GM12875 (cell line): ENCODE data around the gene WNT2.

Experiments used
- H3K4me3 ChIP-seq: one replicate; pipeline ENCODE4 v1.5.1; 2011; ENCODE audit warnings: low read depth, low read length, control low read depth
- TF ChIP-seq, protein P1 (sequence below): IDR thresholded peaks from 2 replicates; pipeline ENCODE4 v1.5.1; 2011; ENCODE audit warnings: low read depth, mild to moderate bottlenecking, control low read depth, inconsistent platforms, low read length, moderate library complexity, borderline replicate concordance; ENCODE audit not compliant: insufficient read depth

Gene WNT2

DNA sequence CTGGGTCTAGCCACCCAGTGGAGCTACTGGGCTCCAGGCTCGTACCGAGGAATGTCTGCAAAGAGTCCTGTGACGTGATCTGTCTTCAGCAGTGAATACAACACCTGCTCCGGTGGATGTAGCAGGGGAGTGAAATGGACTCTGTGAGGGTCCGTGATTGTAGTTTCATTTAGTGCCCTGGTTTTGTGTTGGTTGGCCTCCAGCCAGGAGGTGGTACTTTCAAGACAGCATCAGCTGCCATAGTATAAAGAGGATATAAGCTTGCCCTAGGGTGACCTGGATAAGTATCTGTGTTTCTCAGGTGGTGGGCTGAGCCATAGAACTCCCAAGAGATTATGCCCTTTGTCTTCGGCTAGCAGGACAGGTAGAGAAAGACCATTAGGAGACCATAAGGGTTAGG is 24.6 kb upstream of the WNT2 start:
- H3K4me3 ChIP-seq = no peak overlapping the region
- TF ChIP-seq, protein P1, sequence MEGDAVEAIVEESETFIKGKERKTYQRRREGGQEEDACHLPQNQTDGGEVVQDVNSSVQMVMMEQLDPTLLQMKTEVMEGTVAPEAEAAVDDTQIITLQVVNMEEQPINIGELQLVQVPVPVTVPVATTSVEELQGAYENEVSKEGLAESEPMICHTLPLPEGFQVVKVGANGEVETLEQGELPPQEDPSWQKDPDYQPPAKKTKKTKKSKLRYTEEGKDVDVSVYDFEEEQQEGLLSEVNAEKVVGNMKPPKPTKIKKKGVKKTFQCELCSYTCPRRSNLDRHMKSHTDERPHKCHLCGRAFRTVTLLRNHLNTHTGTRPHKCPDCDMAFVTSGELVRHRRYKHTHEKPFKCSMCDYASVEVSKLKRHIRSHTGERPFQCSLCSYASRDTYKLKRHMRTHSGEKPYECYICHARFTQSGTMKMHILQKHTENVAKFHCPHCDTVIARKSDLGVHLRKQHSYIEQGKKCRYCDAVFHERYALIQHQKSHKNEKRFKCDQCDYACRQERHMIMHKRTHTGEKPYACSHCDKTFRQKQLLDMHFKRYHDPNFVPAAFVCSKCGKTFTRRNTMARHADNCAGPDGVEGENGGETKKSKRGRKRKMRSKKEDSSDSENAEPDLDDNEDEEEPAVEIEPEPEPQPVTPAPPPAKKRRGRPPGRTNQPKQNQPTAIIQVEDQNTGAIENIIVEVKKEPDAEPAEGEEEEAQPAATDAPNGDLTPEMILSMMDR = no peak

DNA sequence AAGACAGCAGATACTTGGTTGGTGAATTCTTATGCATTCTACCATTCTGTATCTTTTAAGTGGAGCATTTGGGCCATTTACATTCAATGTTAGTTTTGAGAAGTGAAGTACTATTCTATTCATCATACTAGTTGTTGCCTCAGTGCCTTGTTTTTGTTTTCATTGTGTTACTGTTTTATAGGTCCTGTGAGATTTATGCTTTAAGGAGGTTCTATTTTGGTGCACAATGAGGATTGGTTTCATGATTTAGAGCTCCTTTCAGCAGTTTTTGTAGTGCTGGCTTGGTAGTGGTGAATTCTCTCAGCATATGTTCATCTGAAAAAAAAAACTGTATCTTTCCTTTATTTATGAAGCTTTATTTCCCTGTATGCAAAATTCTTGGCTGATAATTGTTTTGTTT is 23.3 kb upstream of the WNT2 start:
- TF ChIP-seq, protein P1 = no peak
- no peak overlapping the region for H3K4me3 ChIP-seq

DNA sequence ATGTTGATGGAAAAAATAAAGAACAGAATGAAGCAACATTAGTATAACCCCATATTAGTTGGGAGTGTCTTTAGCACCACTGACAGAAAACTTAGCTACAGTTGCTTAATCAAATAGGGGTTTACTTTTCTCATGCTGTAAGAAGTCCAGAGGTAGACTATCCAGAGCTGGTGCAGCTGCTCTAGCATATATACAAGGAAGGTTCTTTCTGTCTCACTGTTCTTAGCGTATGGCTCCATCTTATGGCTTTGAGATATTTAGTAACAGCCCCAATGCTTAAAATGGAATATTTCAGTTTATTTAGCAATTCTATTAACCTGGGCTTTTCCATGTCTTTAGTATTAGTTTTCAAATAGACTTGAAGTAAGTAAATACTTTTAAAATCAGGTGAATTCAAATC is 15.2 kb upstream of the WNT2 start:
- no peak overlapping the region for H3K4me3 ChIP-seq
- TF ChIP-seq, protein P1 = no peak

DNA sequence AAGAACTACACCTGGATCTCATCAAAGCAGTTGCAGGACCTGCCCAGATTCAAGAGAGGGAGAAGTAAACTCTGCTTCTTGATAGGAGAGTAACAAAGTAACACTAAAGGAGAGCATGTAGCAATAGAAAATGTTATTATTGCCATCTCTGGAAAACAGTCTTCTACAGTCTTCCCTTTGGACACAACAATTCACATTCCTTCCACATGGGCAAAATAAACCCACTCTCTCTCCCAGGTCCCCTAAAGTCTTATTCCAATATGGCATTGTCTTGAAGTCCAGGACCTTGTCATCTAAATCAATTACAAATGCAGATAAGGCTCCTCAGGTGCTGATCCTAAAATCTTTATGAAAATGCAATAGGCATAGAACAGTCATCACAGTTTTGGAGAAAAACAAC is 10.3 kb upstream of the WNT2 start:
- TF ChIP-seq, protein P1 = no peak

DNA sequence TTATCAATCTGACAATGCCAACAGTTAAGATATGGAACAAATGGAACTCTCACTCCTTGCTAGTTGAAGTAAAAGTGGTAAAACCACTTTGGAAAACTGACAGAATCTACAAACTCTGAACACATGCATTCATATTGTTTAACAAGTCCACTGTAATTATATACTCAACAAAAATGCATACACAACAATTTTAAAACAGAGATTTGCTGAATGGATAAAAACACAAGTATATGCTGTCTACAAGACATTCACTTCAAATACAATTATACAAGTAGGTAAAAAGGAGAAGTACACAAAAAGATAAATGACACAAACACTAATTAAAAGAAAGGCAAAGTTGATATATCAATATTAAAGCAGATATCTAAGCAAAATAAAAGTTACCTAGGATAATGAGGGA is 9.2 kb upstream of the WNT2 start:
- H3K4me3 ChIP-seq = no peak overlapping the region
- TF ChIP-seq, protein P1 = no peak

More for the DNA sequence above, 10.3 kb upstream of the WNT2 start:
- H3K4me3 ChIP-seq = no peak overlapping the region

DNA sequence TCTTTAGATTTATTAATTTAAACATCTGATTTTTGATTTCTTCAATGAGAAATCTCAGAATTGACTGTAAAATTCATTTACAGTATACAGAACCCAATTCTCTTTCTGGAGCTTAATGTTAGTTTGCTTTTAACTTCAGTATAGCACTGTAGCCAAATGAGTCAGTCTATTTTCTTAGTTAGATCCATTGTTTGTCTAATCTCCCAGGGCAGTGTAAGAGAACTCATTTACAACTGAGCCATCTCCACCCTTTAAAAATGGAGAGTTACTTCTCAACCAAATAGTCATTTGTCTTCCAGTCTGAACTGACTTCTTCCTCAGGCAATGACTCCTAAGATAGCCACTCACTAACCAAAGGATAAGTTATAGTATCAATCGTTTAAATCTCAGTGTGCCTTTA is 3.0 kb upstream of the WNT2 start:
- H3K4me3 ChIP-seq = no peak overlapping the region
- TF ChIP-seq, protein P1 = no peak

DNA sequence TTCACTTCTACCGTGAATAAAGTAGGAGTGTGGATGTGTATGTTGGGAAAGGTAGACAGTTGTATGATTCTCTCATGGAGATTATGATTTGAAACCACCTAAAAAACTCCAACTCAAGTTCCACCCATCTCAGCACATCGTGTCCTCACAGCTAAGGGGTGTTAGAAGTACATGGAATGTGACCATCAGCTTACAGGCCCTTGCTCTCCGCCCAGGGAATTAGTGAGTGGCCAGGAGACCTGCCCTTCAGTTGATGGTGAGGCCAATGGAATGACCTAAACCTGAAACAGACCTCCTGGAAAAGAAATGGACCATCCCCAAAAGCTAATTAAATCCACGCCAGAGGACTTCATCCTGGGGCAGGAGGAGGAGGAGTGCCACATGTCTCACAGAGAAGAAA is 2.1 kb upstream of the WNT2 start:
- peak overlapping the region; percentile 62 for H3K4me3 ChIP-seq
- TF ChIP-seq, protein P1 = no peak
